ENCODE measurements around the gene SARDH.

SARDH gene

GRCh38 chr9:133725886-133726285 is 12.3 kb downstream of the SARDH start:
- Histone ChIP-seq H3K4me3 (ENCODE audit: low read depth in 1 of 2, low read length in 2 of 2) (no peak overlapping the region), H3K4me1 (ENCODE audit: control insufficient read depth in 1 of 2, insufficient read depth in 2 of 2, low read length in 2 of 2) (no peaks in the 10 kb centered on the region), H3K9me3 (ENCODE audit: control insufficient read depth in 1 of 2, low read length in 2 of 2) (no peaks in the 10 kb centered on the region), H3K36me3 (ENCODE audit: control insufficient read depth in 1 of 2, insufficient read depth in 2 of 2, low read length in 2 of 2) (no peaks in the 10 kb centered on the region), H3K9ac (ENCODE audit: low read depth in 1 of 2, low read length in 2 of 2) (no peak overlapping the region), H3K27ac (ENCODE audit: low read depth, low read length) (no peak overlapping the region), H3K27me3 (ENCODE audit: control insufficient read depth in 1 of 2, insufficient read depth in 2 of 2, low read length in 2 of 2) (peaks cover 0 to 5% of the 10 kb centered on the region in 2 donors)

GRCh38 chr9:133718563-133719315 is 19.4 kb downstream of the SARDH start:
- peaks cover 5 to 14% of the 10 kb centered on the region in 2 donors for H3K4me1 ChIP-seq (ENCODE audit: control insufficient read depth in 1 of 2, insufficient read depth in 2 of 2, low read length in 2 of 2)
- H3K9ac ChIP-seq (ENCODE audit: low read depth in 1 of 2, low read length in 2 of 2): no peak overlapping the region
- no peaks in the 10 kb centered on the region for H3K36me3 ChIP-seq (ENCODE audit: control insufficient read depth in 1 of 2, insufficient read depth in 2 of 2, low read length in 2 of 2)
- no peaks in the 10 kb centered on the region for H3K9me3 ChIP-seq (ENCODE audit: control insufficient read depth in 1 of 2, low read length in 2 of 2)
- H3K27ac ChIP-seq (ENCODE audit: low read depth, low read length): no peak overlapping the region
- no peak overlapping the region for H3K4me3 ChIP-seq (ENCODE audit: low read depth in 1 of 2, low read length in 2 of 2)
- H3K27me3 ChIP-seq (ENCODE audit: control insufficient read depth in 1 of 2, insufficient read depth in 2 of 2, low read length in 2 of 2): peaks cover 0 to 4% of the 10 kb centered on the region in 2 donors

- Histone ChIP-seq H3K27ac (ENCODE audit: low read depth, low read length) (no peak overlapping the region), H3K4me3 (ENCODE audit: low read depth in 1 of 2, low read length in 2 of 2) (no peak overlapping the region), H3K4me1 (ENCODE audit: control insufficient read depth in 1 of 2, insufficient read depth in 2 of 2, low read length in 2 of 2) (peaks cover 5 to 14% of the 10 kb centered on the region in 2 donors), H3K36me3 (ENCODE audit: control insufficient read depth in 1 of 2, insufficient read depth in 2 of 2, low read length in 2 of 2) (no peaks in the 10 kb centered on the region), H3K9me3 (ENCODE audit: control insufficient read depth in 1 of 2, low read length in 2 of 2) (no peaks in the 10 kb centered on the region), H3K9ac (ENCODE audit: low read depth in 1 of 2, low read length in 2 of 2) (no peak overlapping the region), H3K27me3 (ENCODE audit: control insufficient read depth in 1 of 2, insufficient read depth in 2 of 2, low read length in 2 of 2) (peaks cover 0 to 4% of the 10 kb centered on the region in 2 donors)
These were observed 20.8 kb downstream of the SARDH start for GRCh38 chr9:133717113-133718031.

GRCh38 chr9:133716564-133717112 is 21.5 kb downstream of the SARDH start:
- Histone ChIP-seq H3K4me1 (ENCODE audit: control insufficient read depth in 1 of 2, insufficient read depth in 2 of 2, low read length in 2 of 2) (peaks cover 5 to 14% of the 10 kb centered on the region in 2 donors), H3K36me3 (ENCODE audit: control insufficient read depth in 1 of 2, insufficient read depth in 2 of 2, low read length in 2 of 2) (no peaks in the 10 kb centered on the region), H3K27me3 (ENCODE audit: control insufficient read depth in 1 of 2, insufficient read depth in 2 of 2, low read length in 2 of 2) (peaks cover 0 to 4% of the 10 kb centered on the region in 2 donors), H3K27ac (ENCODE audit: low read depth, low read length) (no peak overlapping the region), H3K4me3 (ENCODE audit: low read depth in 1 of 2, low read length in 2 of 2) (no peak overlapping the region), H3K9ac (ENCODE audit: low read depth in 1 of 2, low read length in 2 of 2) (no peak overlapping the region), H3K9me3 (ENCODE audit: control insufficient read depth in 1 of 2, low read length in 2 of 2) (no peaks in the 10 kb centered on the region)

GRCh38 chr9:133715866-133716563 is 22.1 kb downstream of the SARDH start:
- H3K9ac ChIP-seq (ENCODE audit: low read depth in 1 of 2, low read length in 2 of 2): no peak overlapping the region
- no peaks in the 10 kb centered on the region for H3K9me3 ChIP-seq (ENCODE audit: control insufficient read depth in 1 of 2, low read length in 2 of 2)
- no peak overlapping the region for H3K27ac ChIP-seq (ENCODE audit: low read depth, low read length)
- H3K27me3 ChIP-seq (ENCODE audit: control insufficient read depth in 1 of 2, insufficient read depth in 2 of 2, low read length in 2 of 2): peaks cover 0 to 4% of the 10 kb centered on the region in 2 donors
- H3K4me3 ChIP-seq (ENCODE audit: low read depth in 1 of 2, low read length in 2 of 2): no peak overlapping the region
- H3K36me3 ChIP-seq (ENCODE audit: control insufficient read depth in 1 of 2, insufficient read depth in 2 of 2, low read length in 2 of 2): no peaks in the 10 kb centered on the region
- peaks cover 5 to 14% of the 10 kb centered on the region in 2 donors for H3K4me1 ChIP-seq (ENCODE audit: control insufficient read depth in 1 of 2, insufficient read depth in 2 of 2, low read length in 2 of 2)

GRCh38 chr9:133715295-133715865 is 22.8 kb downstream of the SARDH start:
- Histone ChIP-seq H3K27me3 (ENCODE audit: control insufficient read depth in 1 of 2, insufficient read depth in 2 of 2, low read length in 2 of 2) (peaks cover 0 to 4% of the 10 kb centered on the region in 2 donors), H3K4me3 (ENCODE audit: low read depth in 1 of 2, low read length in 2 of 2) (no peak overlapping the region), H3K36me3 (ENCODE audit: control insufficient read depth in 1 of 2, insufficient read depth in 2 of 2, low read length in 2 of 2) (no peaks in the 10 kb centered on the region), H3K9me3 (ENCODE audit: control insufficient read depth in 1 of 2, low read length in 2 of 2) (no peaks in the 10 kb centered on the region), H3K4me1 (ENCODE audit: control insufficient read depth in 1 of 2, insufficient read depth in 2 of 2, low read length in 2 of 2) (peaks cover 5 to 14% of the 10 kb centered on the region in 2 donors), H3K27ac (ENCODE audit: low read depth, low read length) (no peak overlapping the region), H3K9ac (ENCODE audit: low read depth in 1 of 2, low read length in 2 of 2) (no peak overlapping the region)

GRCh38 chr9:133714606-133715294 is 23.4 kb downstream of the SARDH start:
- Histone ChIP-seq H3K9ac (ENCODE audit: low read depth in 1 of 2, low read length in 2 of 2) (no peak overlapping the region), H3K36me3 (ENCODE audit: control insufficient read depth in 1 of 2, insufficient read depth in 2 of 2, low read length in 2 of 2) (no peaks in the 10 kb centered on the region), H3K27ac (ENCODE audit: low read depth, low read length) (no peak overlapping the region), H3K4me1 (ENCODE audit: control insufficient read depth in 1 of 2, insufficient read depth in 2 of 2, low read length in 2 of 2) (peaks cover 5 to 14% of the 10 kb centered on the region in 2 donors), H3K4me3 (ENCODE audit: low read depth in 1 of 2, low read length in 2 of 2) (no peak overlapping the region), H3K27me3 (ENCODE audit: control insufficient read depth in 1 of 2, insufficient read depth in 2 of 2, low read length in 2 of 2) (peaks cover 0 to 4% of the 10 kb centered on the region in 2 donors), H3K9me3 (ENCODE audit: control insufficient read depth in 1 of 2, low read length in 2 of 2) (no peaks in the 10 kb centered on the region)

- no peaks in the 10 kb centered on the region for H3K36me3 ChIP-seq (ENCODE audit: control insufficient read depth in 1 of 2, insufficient read depth in 2 of 2, low read length in 2 of 2)
- H3K9me3 ChIP-seq (ENCODE audit: control insufficient read depth in 1 of 2, low read length in 2 of 2): no peaks in the 10 kb centered on the region
- no peak overlapping the region for H3K27ac ChIP-seq (ENCODE audit: low read depth, low read length)
- H3K9ac ChIP-seq (ENCODE audit: low read depth in 1 of 2, low read length in 2 of 2): no peak overlapping the region
- H3K4me1 ChIP-seq (ENCODE audit: control insufficient read depth in 1 of 2, insufficient read depth in 2 of 2, low read length in 2 of 2): peaks cover 5 to 14% of the 10 kb centered on the region in 2 donors
- no peak overlapping the region for H3K4me3 ChIP-seq (ENCODE audit: low read depth in 1 of 2, low read length in 2 of 2)
- H3K27me3 ChIP-seq (ENCODE audit: control insufficient read depth in 1 of 2, insufficient read depth in 2 of 2, low read length in 2 of 2): peaks cover 0 to 4% of the 10 kb centered on the region in 2 donors
These were observed 24.1 kb downstream of the SARDH start for GRCh38 chr9:133713960-133714495.
